DND-41 (cell line): ENCODE results near the gene HSD17B11.
A peak's percentile ranks its signal among the peaks of the same experiment; 100 is the strongest.

Source experiments
- CTCF ChIP-seq: IDR thresholded peaks from 2 replicates; pipeline ENCODE4 v1.5.1; 2012; ENCODE audit warnings: borderline replicate concordance, low read length, moderate library complexity, mild to moderate bottlenecking; ENCODE audit not compliant: poor library complexity, severe bottlenecking; ENCODE audit errors: extremely low read depth
- EZH2 ChIP-seq: IDR thresholded peaks from 3 replicates; pipeline ENCODE4 v1.6.1; 2012; ENCODE audit warnings: borderline replicate concordance, low read depth, mild to moderate bottlenecking, moderate library complexity, low read length, inconsistent platforms; ENCODE audit not compliant: severe bottlenecking

GRCh38 chr4:87423317-87424098 is 32.5 kb upstream of the HSD17B11 start:
- TF ChIP-seq CTCF (peak; percentile 32), EZH2 (no peak)
